Neural progenitor cell (in vitro differentiated cells): Measurements from ENCODE around the gene ZNF502. TPM values are rescaled to one million over a fixed set of nuclear protein-coding genes. Genes with fewer than 3 reads are reported as not detected.

Experiments
- DNase-seq: peaks from one replicate; pipeline ENCODE4 v3.0.0-alpha.2; 2016; ENCODE audit warnings: low spot score
- H2AFZ ChIP-seq: fragments of 200-600 bp; sonication (generic); replicated peaks from 2 replicates; pipeline ENCODE4 v1.6.1; 2016; ENCODE audit warnings: antibody characterized with exemption
- H3F3A ChIP-seq: fragments of 200-600 bp; sonication (generic); 2 replicates; pipeline ENCODE4 v1.6.1; 2016; ENCODE audit warnings: antibody characterized with exemption, low read depth
- H3K27ac ChIP-seq: fragments of 200-600 bp; sonication (generic); 2 replicates; pipeline ENCODE4 v1.5.1; 2016; ENCODE audit warnings: mild to moderate bottlenecking
- H3K27me3 ChIP-seq: fragments of 200-600 bp; sonication (generic); 2 replicates; pipeline ENCODE4 v1.6.1; 2016; ENCODE audit warnings: mild to moderate bottlenecking, moderate library complexity
- H3K36me3 ChIP-seq: fragments of 200-600 bp; sonication (generic); 2 replicates; pipeline ENCODE4 v1.5.1; 2016
- H3K4me1 ChIP-seq: fragments of 200-600 bp; sonication (generic); 2 replicates; pipeline ENCODE4 v1.6.1; 2016; ENCODE audit warnings: mixed run types
- H3K4me2 ChIP-seq: fragments of 200-600 bp; sonication (generic); 2 replicates; pipeline ENCODE4 v1.6.1; 2016
- H3K4me3 ChIP-seq: fragments of 200-600 bp; sonication (generic); 2 replicates; pipeline ENCODE4 v1.5.1; 2016
- H3K79me2 ChIP-seq: fragments of 200-600 bp; sonication (generic); 2 replicates; pipeline ENCODE4 v1.6.1; 2016; ENCODE audit warnings: low read depth
- H3K9ac ChIP-seq: fragments of 200-600 bp; sonication (generic); 2 replicates; pipeline ENCODE4 v1.6.1; 2016
- H3K9me3 ChIP-seq: fragments of 200-600 bp; sonication (generic); 2 replicates; pipeline ENCODE4 v1.5.1; 2016; ENCODE audit warnings: low read depth
- H4K20me1 ChIP-seq: fragments of 200-600 bp; sonication (generic); 2 replicates; pipeline ENCODE4 v1.6.1; 2016; ENCODE audit warnings: low read depth
- H3K27ac Mint-ChIP-seq: 3 replicates; pipeline ENCODE4 v1.8.0; 2021; ENCODE audit warnings: mixed read lengths
- H3K27me3 Mint-ChIP-seq: 2 replicates; pipeline ENCODE4 v1.8.0; 2022; ENCODE audit warnings: low read depth, mild to moderate bottlenecking, inconsistent platforms, moderate library complexity, mixed read lengths; ENCODE audit not compliant: insufficient read depth
- H3K36me3 Mint-ChIP-seq: 3 replicates; pipeline ENCODE4 v1.8.0; 2021; ENCODE audit warnings: mixed read lengths
- H3K4me1 Mint-ChIP-seq: 3 replicates; pipeline ENCODE4 v1.8.0; 2021; ENCODE audit warnings: mixed read lengths
- H3K4me3 Mint-ChIP-seq: 3 replicates; pipeline ENCODE4 v1.8.0; 2021; ENCODE audit warnings: mild to moderate bottlenecking, moderate library complexity, mixed read lengths
- H3K9me3 Mint-ChIP-seq: 3 replicates; pipeline ENCODE4 v1.8.0; 2020; ENCODE audit warnings: mixed read lengths
- EZH2 ChIP-seq: fragments of 200-600 bp; sonication (generic); IDR thresholded peaks from 2 replicates; pipeline ENCODE4 v1.6.1; 2017; ENCODE audit warnings: antibody characterized with exemption, mild to moderate bottlenecking, moderate library complexity
- EZH2phosphoT487 ChIP-seq: fragments of 200-600 bp; sonication (generic); IDR thresholded peaks from 2 replicates; pipeline ENCODE4 v1.6.1; 2017; ENCODE audit warnings: antibody characterized with exemption
- total RNA-seq: library from RNA; depleted of rRNA; stranded (reverse); fragments of >200 nt; gene quantifications from 2 replicates; pipeline ENCODE4 v1.2.3, GENCODE V29; 2015; ENCODE audit warnings: low replicate concordance
- TF ChIP-seq, protein P1 (sequence below): fragments of 200-600 bp; sonication (generic); IDR thresholded peaks from 2 replicates; pipeline ENCODE4 v1.5.1; 2017; ENCODE audit warnings: antibody characterized with exemption, mild to moderate bottlenecking

ZNF502 gene
- total RNA-seq, 1 donor from 2014 or later, result 3.6 TPM

GRCh38 chr3:44682182-44682896 is 30.1 kb upstream of the ZNF502 start:
- no peak overlapping the region for H3K4me2 ChIP-seq
- no peaks in the 10 kb centered on the region for H3K27me3 ChIP-seq
- H3K9me3 Mint-ChIP-seq, result peaks cover 43% of the 10 kb centered on the region
- no peaks in the 10 kb centered on the region for H3F3A ChIP-seq
- no peaks in the 10 kb centered on the region for H3K79me2 ChIP-seq
- H3K4me3 Mint-ChIP-seq, result no peak overlapping the region
- no peaks in the 10 kb centered on the region for H4K20me1 ChIP-seq
- no peak overlapping the region for H2AFZ ChIP-seq
- no peaks in the 10 kb centered on the region for H3K9me3 ChIP-seq
- peaks cover 3% of the 10 kb centered on the region for H3K4me1 Mint-ChIP-seq
- no peak overlapping the region for H3K4me3 ChIP-seq
- peaks cover 5% of the 10 kb centered on the region for H3K27me3 Mint-ChIP-seq
- TF ChIP-seq, protein P1, sequence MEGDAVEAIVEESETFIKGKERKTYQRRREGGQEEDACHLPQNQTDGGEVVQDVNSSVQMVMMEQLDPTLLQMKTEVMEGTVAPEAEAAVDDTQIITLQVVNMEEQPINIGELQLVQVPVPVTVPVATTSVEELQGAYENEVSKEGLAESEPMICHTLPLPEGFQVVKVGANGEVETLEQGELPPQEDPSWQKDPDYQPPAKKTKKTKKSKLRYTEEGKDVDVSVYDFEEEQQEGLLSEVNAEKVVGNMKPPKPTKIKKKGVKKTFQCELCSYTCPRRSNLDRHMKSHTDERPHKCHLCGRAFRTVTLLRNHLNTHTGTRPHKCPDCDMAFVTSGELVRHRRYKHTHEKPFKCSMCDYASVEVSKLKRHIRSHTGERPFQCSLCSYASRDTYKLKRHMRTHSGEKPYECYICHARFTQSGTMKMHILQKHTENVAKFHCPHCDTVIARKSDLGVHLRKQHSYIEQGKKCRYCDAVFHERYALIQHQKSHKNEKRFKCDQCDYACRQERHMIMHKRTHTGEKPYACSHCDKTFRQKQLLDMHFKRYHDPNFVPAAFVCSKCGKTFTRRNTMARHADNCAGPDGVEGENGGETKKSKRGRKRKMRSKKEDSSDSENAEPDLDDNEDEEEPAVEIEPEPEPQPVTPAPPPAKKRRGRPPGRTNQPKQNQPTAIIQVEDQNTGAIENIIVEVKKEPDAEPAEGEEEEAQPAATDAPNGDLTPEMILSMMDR, result no peak
- no peak for TF ChIP-seq EZH2
- no peak for TF ChIP-seq EZH2phosphoT487
- peaks cover 22% of the 10 kb centered on the region for H3K36me3 Mint-ChIP-seq
- no peak overlapping the region for H3K27ac ChIP-seq
- no peaks in the 10 kb centered on the region for H3K4me1 ChIP-seq
- H3K9ac ChIP-seq, result no peak overlapping the region
- no peaks in the 10 kb centered on the region for H3K36me3 ChIP-seq
- no peak overlapping the region for H3K27ac Mint-ChIP-seq
- no peak for DNase-seq

- Histone ChIP-seq H3K4me2 (peak overlapping the region; percentile 60), H4K20me1 (no peaks in the 10 kb centered on the region), H3K9ac (no peak overlapping the region), H3K79me2 (no peaks in the 10 kb centered on the region), H3K9me3 (no peaks in the 10 kb centered on the region), H3F3A (no peaks in the 10 kb centered on the region), H3K36me3 (no peaks in the 10 kb centered on the region), H3K27me3 (no peaks in the 10 kb centered on the region), H3K4me3 (peak overlapping the region; percentile 52), H2AFZ (peak overlapping the region; percentile 17), H3K27ac (no peak overlapping the region), H3K4me1 (no peaks in the 10 kb centered on the region)
- Mint-ChIP-seq H3K36me3 (peaks cover 22% of the 10 kb centered on the region), H3K27ac (peak overlapping the region; percentile 2), H3K4me3 (peak overlapping the region; percentile 87), H3K27me3 (peaks cover 7% of the 10 kb centered on the region), H3K4me1 (peaks cover 3% of the 10 kb centered on the region), H3K9me3 (peaks cover 50% of the 10 kb centered on the region)
- TF ChIP-seq, protein P1, result no peak
- TF ChIP-seq EZH2 (no peak), EZH2phosphoT487 (no peak)
- peak; percentile 75 for DNase-seq
These were observed 27.2 kb upstream of the ZNF502 start for GRCh38 chr3:44685128-44685800.

GRCh38 chr3:44687898-44688297 is 24.6 kb upstream of the ZNF502 start:
- H3K4me1 Mint-ChIP-seq, result peaks cover 3% of the 10 kb centered on the region
- Histone ChIP-seq H3K79me2 (no peaks in the 10 kb centered on the region), H2AFZ (no peak overlapping the region), H3F3A (no peaks in the 10 kb centered on the region), H3K9me3 (no peaks in the 10 kb centered on the region), H3K9ac (no peak overlapping the region), H3K36me3 (no peaks in the 10 kb centered on the region), H3K4me1 (no peaks in the 10 kb centered on the region), H3K4me2 (no peak overlapping the region), H3K27ac (no peak overlapping the region), H4K20me1 (no peaks in the 10 kb centered on the region), H3K4me3 (no peak overlapping the region), H3K27me3 (peaks cover 6% of the 10 kb centered on the region)
- TF ChIP-seq, protein P1, result no peak
- no peak for TF ChIP-seq EZH2
- TF ChIP-seq EZH2phosphoT487, result no peak
- H3K27ac Mint-ChIP-seq, result no peak overlapping the region
- peaks cover 40% of the 10 kb centered on the region for H3K9me3 Mint-ChIP-seq
- H3K36me3 Mint-ChIP-seq, result peaks cover 20% of the 10 kb centered on the region
- no peak for DNase-seq
- peaks cover 7% of the 10 kb centered on the region for H3K27me3 Mint-ChIP-seq
- H3K4me3 Mint-ChIP-seq, result no peak overlapping the region
